Trophoblast cell (in vitro differentiated cells and primary cell): ENCODE results near the gene CHCHD6.

ENCODE experiments used
- DNase-seq, 2 donors: peaks; one replicate each; pipeline ENCODE4 v3.0.0-alpha.2; 2016
- H2AFZ ChIP-seq: 2 replicates; pipeline ENCODE4 v1.6.1; 2013; ENCODE audit warnings: low read length, moderate library complexity, mild to moderate bottlenecking; ENCODE audit not compliant: insufficient read depth, poor library complexity
- H2AK5ac ChIP-seq: 2 replicates; pipeline ENCODE4 v1.6.1; 2013; ENCODE audit warnings: mild to moderate bottlenecking, low read length
- H2BK120ac ChIP-seq: 2 replicates; pipeline ENCODE4 v1.6.1; 2013; ENCODE audit warnings: low read length, mild to moderate bottlenecking, moderate library complexity; ENCODE audit not compliant: insufficient read depth, poor library complexity
- H2BK12ac ChIP-seq: 2 replicates; pipeline ENCODE4 v1.6.1; 2013; ENCODE audit warnings: mild to moderate bottlenecking, low read length, moderate library complexity
- H2BK5ac ChIP-seq: 2 replicates; pipeline ENCODE4 v1.6.1; 2013; ENCODE audit warnings: low read length, low read depth, moderate library complexity, mild to moderate bottlenecking; ENCODE audit not compliant: poor library complexity
- H3K14ac ChIP-seq: 2 replicates; pipeline ENCODE4 v1.6.1; 2013; ENCODE audit warnings: mild to moderate bottlenecking, low read length
- H3K18ac ChIP-seq: 2 replicates; pipeline ENCODE4 v1.6.1; 2013; ENCODE audit warnings: mild to moderate bottlenecking, low read length
- H3K23ac ChIP-seq: 2 replicates; pipeline ENCODE4 v1.6.1; 2013; ENCODE audit warnings: low read length
- H3K27ac ChIP-seq: 2 replicates; pipeline ENCODE4 v1.5.1; 2013; ENCODE audit warnings: low read depth, mild to moderate bottlenecking, inconsistent platforms, low read length, moderate library complexity
- H3K27me3 ChIP-seq: 2 replicates; pipeline ENCODE4 v1.6.1; 2013; ENCODE audit warnings: inconsistent platforms, mild to moderate bottlenecking, low read length, moderate library complexity; ENCODE audit not compliant: insufficient read depth
- H3K36me3 ChIP-seq, 2 experiments: 1 replicate in 1 of 2; 2 replicates in 1 of 2; pipeline ENCODE4 v1.6.1; 2013; ENCODE audit warnings: low read length in 2 of 2, mild to moderate bottlenecking in 2 of 2, moderate library complexity in 1 of 2; ENCODE audit not compliant: insufficient read depth in 2 of 2, control insufficient read depth in 1 of 2
- H3K4ac ChIP-seq: 2 replicates; pipeline ENCODE4 v1.6.1; 2013; ENCODE audit warnings: low read depth, mild to moderate bottlenecking, low read length, moderate library complexity
- H3K4me1 ChIP-seq, 2 experiments: 1 replicate in 1 of 2; 2 replicates in 1 of 2; pipeline ENCODE4 v1.6.1; 2013; ENCODE audit warnings: low read length in 2 of 2, mild to moderate bottlenecking in 2 of 2, moderate library complexity in 1 of 2; ENCODE audit not compliant: insufficient read depth in 2 of 2, control insufficient read depth in 1 of 2
- H3K4me2 ChIP-seq: 2 replicates; pipeline ENCODE4 v1.6.1; 2013; ENCODE audit warnings: inconsistent platforms, mild to moderate bottlenecking, low read length, moderate library complexity
- H3K4me3 ChIP-seq: 2 replicates; pipeline ENCODE4 v1.5.1; 2013; ENCODE audit warnings: mild to moderate bottlenecking, low read depth, low read length, inconsistent platforms
- H3K79me1 ChIP-seq: one replicate; pipeline ENCODE4 v1.6.1; 2013; ENCODE audit warnings: low read length
- H3K79me2 ChIP-seq: 2 replicates; pipeline ENCODE4 v1.6.1; 2013; ENCODE audit warnings: low read length, mild to moderate bottlenecking; ENCODE audit not compliant: control insufficient read depth, insufficient read depth, poor library complexity
- H3K9ac ChIP-seq: 2 replicates; pipeline ENCODE4 v1.6.1; 2013; ENCODE audit warnings: mild to moderate bottlenecking, low read length
- H3K9me3 ChIP-seq: 2 replicates; pipeline ENCODE4 v1.6.1; 2013; ENCODE audit warnings: low read depth, mild to moderate bottlenecking, control low read depth, inconsistent platforms, low read length; ENCODE audit not compliant: insufficient read depth
- H4K12ac ChIP-seq: 2 replicates; pipeline ENCODE4 v1.6.1; 2013; ENCODE audit warnings: low read depth, mild to moderate bottlenecking, low read length, moderate library complexity
- H4K8ac ChIP-seq: 2 replicates; pipeline ENCODE4 v1.6.1; 2013; ENCODE audit warnings: low read depth, mild to moderate bottlenecking, low read length, moderate library complexity
- H4K91ac ChIP-seq: one replicate; pipeline ENCODE4 v1.6.1; 2013; ENCODE audit warnings: low read depth, mild to moderate bottlenecking, low read length, moderate library complexity
- WGBS: extraction: QIAGEN DNeasy Blood & Tissue Kit; methylation state at CpG from one replicate; pipeline ENCODE4 v1.1.7; 2013; ENCODE audit warnings: missing lambda C conversion rate; ENCODE audit not compliant: insufficient read length, insufficient coverage; ENCODE audit errors: extremely low coverage; 5-methylcytosine and 5-hydroxymethylcytosine counted together

CHCHD6 gene

DNA sequence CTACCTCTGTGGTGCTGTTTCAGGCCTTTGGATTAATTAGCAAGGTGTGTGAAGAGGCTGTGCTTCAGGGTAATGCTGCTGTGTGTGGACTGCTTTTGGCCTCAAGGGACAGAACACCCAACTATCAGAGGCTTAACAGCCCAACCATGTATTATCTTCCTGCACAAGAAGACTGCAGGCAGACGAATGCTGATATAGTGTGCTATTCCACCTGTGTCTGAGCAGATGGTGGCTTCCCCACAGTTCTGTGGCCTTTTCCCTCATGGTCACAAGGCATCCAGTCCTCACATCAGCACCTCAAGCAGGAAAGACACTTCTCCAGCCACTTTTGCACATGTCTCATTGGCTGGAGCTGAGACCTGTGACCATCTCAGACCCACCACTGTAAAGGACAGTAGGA, 76.6 kb downstream of the CHCHD6 start:
- no CpG with 5 or more reads among the region's 1 CpG for WGBS
- Histone ChIP-seq H2AFZ (no peak overlapping the region), H4K12ac (no peak overlapping the region), H3K4ac (no peak overlapping the region), H2BK12ac (no peak overlapping the region), H2AK5ac (no peak overlapping the region), H3K27ac (no peak overlapping the region), H4K8ac (no peak overlapping the region), H3K9ac (no peak overlapping the region), H3K4me1 (peaks cover 4% of the 10 kb centered on the region in 2 experiments), H3K79me2 (no peaks in the 10 kb centered on the region), H3K36me3 (no peaks in the 10 kb centered on the region), H3K9me3 (no peaks in the 10 kb centered on the region), H3K18ac (no peak overlapping the region), H3K79me1 (no peaks in the 10 kb centered on the region), H2BK5ac (no peak overlapping the region), H2BK120ac (no peak overlapping the region), H4K91ac (no peak overlapping the region), H3K27me3 (no peaks in the 10 kb centered on the region), H3K14ac (no peak overlapping the region), H3K4me2 (no peak overlapping the region), H3K23ac (no peak overlapping the region), H3K4me3 (no peak overlapping the region)
- no peak for DNase-seq

GRCh38 chr3:126781406-126781805, 77.4 kb downstream of the CHCHD6 start:
- no peaks in the 10 kb centered on the region for H3K9me3 ChIP-seq
- DNase-seq: no peak
- no peak overlapping the region for H2BK12ac ChIP-seq
- no peaks in the 10 kb centered on the region for H3K27me3 ChIP-seq
- H3K23ac ChIP-seq: no peak overlapping the region
- no peaks in the 10 kb centered on the region for H3K36me3 ChIP-seq
- H3K4ac ChIP-seq: no peak overlapping the region
- H2BK5ac ChIP-seq: no peak overlapping the region
- no peak overlapping the region for H3K4me2 ChIP-seq
- no CpG with 5 or more reads among the region's 3 CpGs for WGBS
- H3K79me1 ChIP-seq: no peaks in the 10 kb centered on the region
- no peak overlapping the region for H4K12ac ChIP-seq
- H3K14ac ChIP-seq: no peak overlapping the region
- H2BK120ac ChIP-seq: no peak overlapping the region
- H3K9ac ChIP-seq: no peak overlapping the region
- H3K18ac ChIP-seq: no peak overlapping the region
- no peak overlapping the region for H3K27ac ChIP-seq
- H3K4me3 ChIP-seq: no peak overlapping the region
- H2AK5ac ChIP-seq: no peak overlapping the region
- H4K91ac ChIP-seq: no peak overlapping the region
- no peaks in the 10 kb centered on the region for H3K79me2 ChIP-seq
- peaks cover 4% of the 10 kb centered on the region in 2 experiments for H3K4me1 ChIP-seq
- no peak overlapping the region for H4K8ac ChIP-seq
- H2AFZ ChIP-seq: no peak overlapping the region

- Histone ChIP-seq H3K9me3 (no peaks in the 10 kb centered on the region), H4K91ac (no peak overlapping the region), H2AFZ (no peak overlapping the region), H3K27me3 (no peaks in the 10 kb centered on the region), H3K36me3 (no peaks in the 10 kb centered on the region), H3K4me1 (peaks cover 4% of the 10 kb centered on the region in 2 experiments), H3K14ac (no peak overlapping the region), H3K18ac (no peak overlapping the region), H4K8ac (no peak overlapping the region), H3K9ac (no peak overlapping the region), H2BK12ac (no peak overlapping the region), H2AK5ac (no peak overlapping the region), H2BK120ac (no peak overlapping the region), H3K79me2 (no peaks in the 10 kb centered on the region), H4K12ac (no peak overlapping the region), H3K27ac (no peak overlapping the region), H3K4me3 (no peak overlapping the region), H3K79me1 (no peaks in the 10 kb centered on the region), H2BK5ac (no peak overlapping the region), H3K23ac (no peak overlapping the region), H3K4me2 (no peak overlapping the region), H3K4ac (no peak overlapping the region)
- no peak for DNase-seq
- WGBS: no CpG with 5 or more reads among the region's 12 CpGs
Observed at GRCh38 chr3:126781889-126782491, 78.0 kb downstream of the CHCHD6 start.

DNA sequence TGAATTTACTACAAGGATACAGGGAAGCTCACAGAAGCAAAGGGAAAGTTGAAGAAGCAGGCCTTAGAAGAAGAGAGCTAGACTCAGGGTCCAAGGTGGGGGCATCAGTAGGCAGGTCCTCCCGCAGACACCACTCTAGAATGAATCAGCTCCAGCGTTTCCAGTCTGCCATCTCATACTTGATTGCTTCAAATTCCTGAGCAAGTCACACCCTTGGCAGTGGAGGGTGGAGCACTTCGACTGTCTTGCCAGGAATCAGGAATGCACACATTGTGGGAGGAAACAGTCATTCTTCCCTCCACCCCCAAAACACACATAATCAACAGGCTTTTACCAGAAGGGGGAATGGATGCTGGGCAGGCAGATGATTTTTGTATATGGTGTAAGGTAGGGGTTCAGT, 78.5 kb downstream of the CHCHD6 start:
- no peak overlapping the region for H4K12ac ChIP-seq
- no CpG with 5 or more reads among the region's 3 CpGs for whole genome bisulfite sequencing
- H3K4me1 ChIP-seq: peaks cover 4% of the 10 kb centered on the region in 2 experiments
- no peaks in the 10 kb centered on the region for H3K27me3 ChIP-seq
- H3K23ac ChIP-seq: no peak overlapping the region
- H3K4me3 ChIP-seq: no peak overlapping the region
- no peak overlapping the region for H3K4ac ChIP-seq
- H3K79me2 ChIP-seq: no peaks in the 10 kb centered on the region
- H3K27ac ChIP-seq: no peak overlapping the region
- no peak overlapping the region for H4K91ac ChIP-seq
- no peaks in the 10 kb centered on the region for H3K9me3 ChIP-seq
- no peaks in the 10 kb centered on the region for H3K79me1 ChIP-seq
- no peak overlapping the region for H2BK120ac ChIP-seq
- H2AFZ ChIP-seq: no peak overlapping the region
- H3K4me2 ChIP-seq: no peak overlapping the region
- no peak overlapping the region for H3K18ac ChIP-seq
- H4K8ac ChIP-seq: no peak overlapping the region
- no peak overlapping the region for H3K9ac ChIP-seq
- H3K36me3 ChIP-seq: no peaks in the 10 kb centered on the region
- no peak overlapping the region for H3K14ac ChIP-seq
- DNase-seq: peak in 1 of 2 donors; percentile 12
- no peak overlapping the region for H2BK12ac ChIP-seq
- no peak overlapping the region for H2BK5ac ChIP-seq
- no peak overlapping the region for H2AK5ac ChIP-seq
